NCI-H1417 (cell line): ENCODE results near the gene RGS21.
"Not testable (repeated sequence)": the region's sequence is repeated elsewhere in the genome, so short reads cannot be mapped to it uniquely, and the experiment has no call there.

Experiments used
- DNase-seq, 3 experiments: peaks; one replicate each; lab custom pipeline; 2025; lab: John Stamatoyannopoulos, UW

The RGS21 gene, protein sequence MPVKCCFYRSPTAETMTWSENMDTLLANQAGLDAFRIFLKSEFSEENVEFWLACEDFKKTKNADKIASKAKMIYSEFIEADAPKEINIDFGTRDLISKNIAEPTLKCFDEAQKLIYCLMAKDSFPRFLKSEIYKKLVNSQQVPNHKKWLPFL

GRCh38 chr1:192316942-192317450 is at the start of gene RGS21:
Gene RGS21 (plus strand): TSS chr1:192316992. CDS start chr1:192343037, 26,045 bp downstream.
- no peak for DNase-seq

- no peak for DNase-seq
Measured at GRCh38 chr1:192268468-192269052, 48.2 kb upstream of the RGS21 start.

DNA sequence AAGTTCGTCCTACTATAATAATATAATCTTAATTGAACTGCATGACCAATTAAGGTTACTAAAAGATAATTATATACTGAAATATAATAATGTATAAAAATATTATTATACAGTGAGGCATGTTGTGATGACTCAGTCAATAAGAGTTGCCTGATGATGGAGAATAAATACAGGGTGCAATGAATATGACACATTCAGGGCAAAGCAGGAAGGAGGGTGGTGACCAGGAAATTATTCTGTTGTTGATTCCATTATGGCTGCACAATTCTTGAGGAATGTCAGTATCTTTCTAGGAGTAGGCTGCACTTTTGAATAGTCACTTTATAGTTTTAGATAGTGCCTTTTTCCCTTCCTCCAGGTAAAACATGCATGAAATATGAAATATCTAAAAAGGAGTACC is 46.4 kb upstream of the RGS21 start:
- DNase-seq, result peak in 1 of 3 experiments; percentile 7

DNA sequence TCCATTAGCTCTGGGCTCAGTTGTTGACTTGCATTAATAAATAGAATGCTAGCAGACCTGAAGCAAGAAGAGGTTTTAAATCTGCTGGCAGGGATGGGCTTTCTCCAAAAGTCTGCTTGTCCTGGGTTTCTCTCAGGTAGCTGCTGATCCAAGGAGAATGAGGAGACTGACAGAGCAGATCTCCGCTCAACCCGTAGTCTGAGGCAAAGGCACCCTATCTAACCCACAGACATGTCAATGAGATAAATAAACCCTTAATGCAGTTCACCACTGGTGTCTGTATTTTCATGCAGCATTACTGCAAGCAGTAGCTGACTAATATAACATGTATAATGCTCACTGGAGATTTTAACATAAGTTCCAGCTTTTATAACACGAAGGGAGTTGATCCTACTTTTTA is 44.1 kb upstream of the RGS21 start:
- DNase-seq, result no peak

- DNase-seq, result no peak
Measured at GRCh38 chr1:192274588-192274987, 42.2 kb upstream of the RGS21 start.

GRCh38 chr1:192277635-192278034 is 39.2 kb upstream of the RGS21 start:
- DNase-seq, result no peak

GRCh38 chr1:192284927-192285326 is 31.9 kb upstream of the RGS21 start:
- no peak for DNase-seq

DNA sequence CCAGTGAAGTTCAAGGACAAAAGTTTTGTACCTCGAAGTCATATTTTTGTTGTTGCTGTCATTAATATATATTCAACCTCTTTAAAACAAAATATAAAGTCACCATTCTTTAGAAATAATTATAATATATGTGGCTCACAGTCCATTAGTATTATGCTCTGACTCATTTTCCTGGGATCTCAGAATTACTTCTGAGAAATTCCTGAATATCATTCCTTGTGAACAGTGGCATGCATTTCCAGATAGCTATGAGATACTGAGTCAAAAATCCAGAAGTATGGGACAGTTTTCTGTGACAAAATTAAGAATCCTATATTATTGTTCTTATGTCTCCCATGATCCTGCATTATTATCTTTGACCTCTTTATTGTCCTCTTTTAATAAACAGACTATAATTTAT is 13.8 kb upstream of the RGS21 start:
- no peak for DNase-seq

- DNase-seq, result not testable (repeated sequence)
Measured at GRCh38 chr1:192308314-192308713, 8.5 kb upstream of the RGS21 start.

- DNase-seq, result peak in 1 of 3 experiments; percentile 54
Measured at GRCh38 chr1:192311281-192311680, 5.5 kb upstream of the RGS21 start.

GRCh38 chr1:192327997-192328396 is 11.2 kb downstream of the RGS21 start:
- no peak for DNase-seq

DNA sequence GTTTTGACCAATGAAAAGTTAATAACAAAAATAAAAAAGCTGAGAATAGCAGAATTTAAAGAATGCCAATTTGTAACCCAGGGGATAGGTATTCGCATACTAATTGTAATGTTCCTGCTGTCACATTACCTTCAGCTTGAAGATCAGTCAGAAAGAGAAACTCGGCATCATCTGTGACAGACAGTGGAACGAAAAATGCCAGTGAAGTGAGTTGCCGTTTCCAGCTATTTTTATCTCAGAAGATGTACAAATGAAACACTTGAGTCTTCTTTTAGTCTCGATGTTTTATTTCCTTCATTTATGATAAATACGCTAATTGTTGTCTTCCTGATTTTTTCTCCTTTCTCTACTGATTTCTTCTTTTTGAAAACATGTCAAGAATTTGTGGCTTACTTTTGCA is 26.1 kb downstream of the RGS21 start:
- DNase-seq, result no peak

DNA sequence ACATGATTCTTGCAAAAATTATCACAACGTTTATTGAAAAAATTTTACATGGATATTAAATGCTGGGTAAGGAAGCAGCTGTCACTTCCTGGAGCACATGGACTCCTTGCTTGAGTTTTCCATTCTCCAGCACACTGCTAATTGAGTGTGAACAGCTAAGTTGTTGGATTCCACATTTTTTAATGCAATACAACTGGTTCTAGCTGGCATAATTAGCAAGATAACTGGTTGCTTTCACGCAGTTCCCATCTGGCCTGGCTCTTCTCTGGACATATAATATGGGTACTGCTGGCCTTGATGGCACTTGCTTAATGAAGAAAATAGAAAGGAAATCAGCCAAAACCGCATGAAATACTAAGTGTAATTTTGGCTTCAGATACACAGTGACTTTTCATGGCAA is 26.6 kb downstream of the RGS21 start:
- DNase-seq, result no peak

GRCh38 chr1:192349314-192349713 is 32.5 kb downstream of the RGS21 start:
- DNase-seq, result no peak

DNA sequence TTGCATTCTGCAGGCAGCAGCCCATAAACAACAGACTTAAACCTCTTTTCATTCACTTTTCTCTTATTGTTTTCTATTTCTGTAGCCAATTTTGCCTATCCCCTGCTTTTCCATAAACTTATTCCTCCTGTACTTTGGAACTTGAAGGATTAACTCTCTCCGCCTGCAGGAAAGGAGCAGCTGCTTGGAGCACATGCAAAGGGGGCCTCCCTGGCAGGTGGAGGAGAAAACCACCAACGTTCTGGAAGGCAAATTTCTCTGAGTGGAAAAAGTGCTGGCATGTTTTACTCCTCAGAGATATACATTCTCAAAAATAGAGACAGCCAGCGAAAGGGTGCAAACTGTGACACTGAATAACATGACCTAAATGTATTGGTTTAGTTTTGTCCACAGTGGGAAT is 33.6 kb downstream of the RGS21 start:
- no peak for DNase-seq

- DNase-seq, result no peak
Measured at GRCh38 chr1:192351550-192351949, 34.8 kb downstream of the RGS21 start.

GRCh38 chr1:192357924-192358323 is 41.1 kb downstream of the RGS21 start:
- no peak for DNase-seq

DNA sequence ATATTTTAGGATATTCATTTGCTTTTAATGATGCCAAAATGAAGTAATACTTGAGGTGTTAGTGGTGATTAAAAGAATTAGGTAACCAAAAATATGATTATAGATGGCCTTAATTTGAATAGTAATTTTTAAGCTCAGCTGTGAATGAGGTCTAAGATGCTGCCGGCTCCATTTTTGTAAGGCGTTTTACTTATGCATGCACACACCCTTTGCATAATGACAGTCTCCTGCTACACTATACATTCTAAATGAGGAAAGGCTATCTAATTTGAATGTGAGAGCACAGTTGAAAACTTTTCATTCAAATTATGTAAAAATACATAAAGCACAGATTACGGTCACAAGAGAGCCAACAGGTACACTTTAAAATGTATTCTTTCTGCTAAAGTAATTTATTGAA is 41.6 kb downstream of the RGS21 start:
- no peak for DNase-seq

- no peak for DNase-seq
Measured at GRCh38 chr1:192358822-192359221, 42.0 kb downstream of the RGS21 start.

DNA sequence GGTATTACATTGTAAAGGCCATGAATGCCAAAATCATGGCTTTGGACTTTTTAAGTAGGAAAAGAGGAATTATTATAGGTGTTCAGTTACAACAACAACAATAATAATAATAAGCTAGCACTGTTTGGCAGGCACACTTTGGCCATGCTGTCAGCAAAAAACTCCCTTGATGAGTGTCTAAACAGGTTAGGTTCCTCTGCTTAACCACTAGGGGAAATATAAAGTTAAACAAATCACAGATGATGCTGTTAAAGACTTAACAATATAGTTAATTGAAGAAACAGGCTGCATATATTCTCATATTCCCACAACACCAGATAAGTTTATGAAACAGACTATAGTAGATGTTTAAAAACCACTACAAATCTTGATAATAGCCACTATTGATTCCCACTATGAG is 46.4 kb downstream of the RGS21 start:
- no peak for DNase-seq

GRCh38 chr1:192367436-192367835 is 50.6 kb downstream of the RGS21 start:
- no peak for DNase-seq

- no peak for DNase-seq
Measured at GRCh38 chr1:192375306-192375705, 58.5 kb downstream of the RGS21 start.

DNA sequence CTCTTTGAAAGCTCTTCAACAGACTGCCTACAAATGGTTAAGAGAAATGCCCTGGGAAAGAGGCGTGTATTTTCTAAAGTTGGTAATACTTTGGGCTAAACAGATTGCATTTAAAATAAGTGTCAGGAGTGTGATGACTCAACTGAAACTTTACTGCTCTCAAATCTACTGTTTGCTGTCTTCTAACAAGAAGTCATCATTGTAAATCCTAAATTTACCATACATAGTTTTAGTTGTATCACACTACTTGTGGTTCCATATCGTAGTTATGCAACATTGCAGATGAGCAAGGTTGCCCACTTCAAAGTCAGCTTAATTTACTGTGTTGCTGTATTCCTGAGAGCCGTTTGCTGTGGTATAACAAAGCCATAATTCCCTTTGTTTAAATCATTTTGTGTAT is 59.6 kb downstream of the RGS21 start:
- no peak for DNase-seq

DNA sequence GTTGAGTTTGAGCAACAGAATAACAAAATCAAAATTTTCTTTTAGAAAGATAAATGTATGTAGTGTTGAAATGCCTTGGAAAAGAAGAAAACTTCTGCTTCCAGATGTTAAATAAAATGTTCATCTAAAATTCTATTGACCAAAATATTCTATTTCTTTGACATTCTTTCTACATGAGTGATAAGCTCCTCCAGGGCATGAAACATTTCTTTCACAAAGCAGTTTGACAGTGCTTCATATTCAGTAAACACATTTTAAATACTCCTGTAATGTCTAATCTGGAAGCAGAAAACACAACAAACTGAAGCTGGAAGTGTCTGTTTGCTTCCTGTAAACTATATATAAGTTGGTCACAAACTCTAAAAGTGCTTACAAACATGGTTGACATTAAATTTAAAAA is 61.5 kb downstream of the RGS21 start:
- DNase-seq, result no peak
